Body of pancreas (tissue), 4 donors: ENCODE results near the gene MCM10. TPM values are rescaled to one million over a fixed set of nuclear protein-coding genes. Genes with fewer than 3 reads are reported as not detected.

ENCODE experiments used
- ATAC-seq: fragments of 150-250 bp; one replicate; pipeline ENCODE4 v1.9.1; 2016
- DNase-seq, 4 donors: peaks; one replicate each; pipeline ENCODE4 v3.0.0-alpha.2; 2019
- H3K27ac ChIP-seq, 4 donors: fragments of 200-600 bp; sonication (generic); 1 replicate in 3 of 4; 2 replicates in 1 of 4; pipeline versions ENCODE4 v1.5.1 to v1.6.1; 2016 to 2019; ENCODE audit warnings: mild to moderate bottlenecking in 1 of 4, mixed read lengths in 1 of 4, moderate library complexity in 1 of 4
- H3K27me3 ChIP-seq, 2 donors: fragments of 200-600 bp; sonication (generic); one replicate each; pipeline ENCODE4 v1.6.0; 2016; ENCODE audit warnings: mild to moderate bottlenecking in 1 of 2
- H3K36me3 ChIP-seq, 2 donors: fragments of 200-600 bp; sonication (generic); replicated peaks in 1 of 2; 2 replicates each; pipeline ENCODE4 v1.5.1; 2016; ENCODE audit warnings: low read depth in 2 of 2; ENCODE audit not compliant: insufficient read depth in 1 of 2
- H3K4me1 ChIP-seq: fragments of 200-600 bp; sonication (generic); one replicate; pipeline ENCODE4 v1.6.0; 2016
- H3K4me3 ChIP-seq, 2 donors: fragments of 200-600 bp; sonication (generic); 1 replicate in 1 of 2; 2 replicates in 1 of 2; pipeline ENCODE4 v1.5.1; 2016 to 2019
- H3K9me3 ChIP-seq, 3 donors: fragments of 200-600 bp; sonication (generic); 1 replicate in 2 of 3; 2 replicates in 1 of 3; pipeline ENCODE4 v1.5.1; 2016
- CTCF ChIP-seq, 7 experiments: fragments of 450-650 bp in 4 of 7; fragments of 200-600 bp in 3 of 7; sonication (generic) in 3 of 7; IDR thresholded peaks; one replicate each; pipeline ENCODE4 v1.5.1; 2016 to 2019; ENCODE audit warnings: antibody characterized with exemption in 7 of 7
- POLR2A ChIP-seq, 3 donors: fragments of 450-650 bp; IDR thresholded peaks; one replicate each; pipeline ENCODE4 v1.6.1; 2016; ENCODE audit warnings: antibody characterized with exemption in 3 of 3, mild to moderate bottlenecking in 2 of 3
- WGBS, 2 donors: methylation state at CpG; one replicate each; pipeline ENCODE4 v1.1.5; 2017; 5-methylcytosine and 5-hydroxymethylcytosine counted together
- intact Hi-C: fragments of 100-400 bp; cut with DNase I; formaldehyde crosslinking; loops from one replicate; pipeline ENCODE4 v1.15.1; 2023
- total RNA-seq, 2 donors: library from RNA; depleted of rRNA; stranded (reverse); fragments of >200 nt; gene quantifications; one replicate each; pipeline ENCODE4 v1.1.0, GENCODE V29; 2016

MCM10 gene
- total RNA-seq, 2 donors from 2014 or later = 0.26 TPM; not detected in 1

GRCh38 chr10:13173616-13174015, 12.3 kb downstream of the MCM10 start:
- no peaks in the 10 kb centered on the region for H3K27me3 ChIP-seq
- H3K4me3 ChIP-seq = no peak overlapping the region
- DNase-seq (no peak), ATAC-seq (no peak)
- H3K4me1 ChIP-seq = no peaks in the 10 kb centered on the region
- TF ChIP-seq CTCF (IDR thresholded peaks at IDR 0.05) (no peak), POLR2A (IDR thresholded peaks at IDR 0.05) (no peak)
- H3K36me3 ChIP-seq = no peaks in the 10 kb centered on the region
- intact Hi-C loops = no loop called here
- WGBS, 2 donors = 95 to 96% methylated on average over 2 of the region's 2 CpGs
- H3K27ac ChIP-seq = no peak overlapping the region
- H3K9me3 ChIP-seq = no peaks in the 10 kb centered on the region

- Histone ChIP-seq H3K36me3 (no peaks in the 10 kb centered on the region), H3K4me1 (no peaks in the 10 kb centered on the region), H3K4me3 (no peak overlapping the region), H3K9me3 (no peaks in the 10 kb centered on the region), H3K27ac (no peak overlapping the region), H3K27me3 (no peaks in the 10 kb centered on the region)
- intact Hi-C loops = no loop called here
- no peak for ATAC-seq
- no peak for DNase-seq
- TF ChIP-seq POLR2A (IDR thresholded peaks at IDR 0.05) (no peak), CTCF (IDR thresholded peaks at IDR 0.05) (no peak)
- WGBS, 2 donors = 91 to 93% methylated on average over 4 of the region's 4 CpGs
These were observed 19.4 kb downstream of the MCM10 start for GRCh38 chr10:13180788-13181187.

- WGBS, 2 donors = 83 to 86% methylated on average over 1 of the region's 1 CpG
- ATAC-seq = no peak
- no peaks in the 10 kb centered on the region for H3K4me1 ChIP-seq
- TF ChIP-seq POLR2A (IDR thresholded peaks at IDR 0.05) (no peak), CTCF (IDR thresholded peaks at IDR 0.05) (no peak)
- intact Hi-C loops = no loop called here
- no peak overlapping the region for H3K27ac ChIP-seq
- no peaks in the 10 kb centered on the region for H3K27me3 ChIP-seq
- H3K36me3 ChIP-seq = no peaks in the 10 kb centered on the region
- DNase-seq = no peak
- H3K4me3 ChIP-seq = no peak overlapping the region
- no peaks in the 10 kb centered on the region for H3K9me3 ChIP-seq
These were observed 21.1 kb downstream of the MCM10 start for GRCh38 chr10:13182424-13182823.

GRCh38 chr10:13183625-13184024, 22.3 kb downstream of the MCM10 start:
- Histone ChIP-seq H3K4me3 (no peak overlapping the region), H3K27me3 (no peaks in the 10 kb centered on the region), H3K36me3 (no peaks in the 10 kb centered on the region), H3K4me1 (no peaks in the 10 kb centered on the region), H3K27ac (no peak overlapping the region), H3K9me3 (no peaks in the 10 kb centered on the region)
- ATAC-seq (no peak), DNase-seq (no peak)
- 85 to 88% methylated on average over 5 of the region's 5 CpGs for WGBS, 2 donors
- intact Hi-C loops = no loop called here
- TF ChIP-seq CTCF (IDR thresholded peaks at IDR 0.05) = no peak
- no peak for TF ChIP-seq POLR2A (IDR thresholded peaks at IDR 0.05)

- 59 to 97% methylated on average over 2 of the region's 2 CpGs for WGBS, 2 donors
- DNase-seq (no peak), ATAC-seq (no peak)
- Histone ChIP-seq H3K27me3 (no peaks in the 10 kb centered on the region), H3K4me1 (no peaks in the 10 kb centered on the region), H3K4me3 (no peak overlapping the region), H3K36me3 (no peaks in the 10 kb centered on the region), H3K27ac (no peak overlapping the region), H3K9me3 (no peaks in the 10 kb centered on the region)
- TF ChIP-seq CTCF (IDR thresholded peaks at IDR 0.05) = no peak
- no peak for TF ChIP-seq POLR2A (IDR thresholded peaks at IDR 0.05)
- intact Hi-C loops = no loop called here
These were observed 22.9 kb downstream of the MCM10 start for GRCh38 chr10:13184276-13184675.
